Endothelial cell of umbilical vein (primary cell): Measurements from ENCODE around the gene KRT81.
"Not testable (repeated sequence)": the region's sequence is repeated elsewhere in the genome, so short reads cannot be mapped to it uniquely, and the experiment has no call there.

ENCODE experiments used
- CTCF ChIP-seq, 2 donors: IDR thresholded peaks; 1 replicate in 1 of 2; 2 replicates in 1 of 2; pipeline ENCODE4 v1.5.1; 2011; ENCODE audit warnings: low read length in 2 of 2, mild to moderate bottlenecking in 2 of 2, moderate library complexity in 2 of 2, control low read depth in 1 of 2, inconsistent platforms in 1 of 2, low read depth in 1 of 2; ENCODE audit not compliant: insufficient read depth in 1 of 2; ENCODE audit errors: extremely low read depth in 1 of 2
- EZH2 ChIP-seq: IDR thresholded peaks from 2 replicates; pipeline ENCODE4 v1.6.1; 2012; ENCODE audit warnings: borderline replicate concordance, low read depth, mild to moderate bottlenecking, moderate library complexity, low read length, inconsistent platforms; ENCODE audit not compliant: severe bottlenecking
- GATA2 ChIP-seq: IDR thresholded peaks from 2 replicates; pipeline ENCODE4 v1.7.0; 2011; ENCODE audit warnings: low read depth, mild to moderate bottlenecking, moderate library complexity, mixed read lengths, low read length; ENCODE audit not compliant: insufficient read length, insufficient read depth
- JUN ChIP-seq: IDR thresholded peaks from 2 replicates; pipeline ENCODE4 v1.6.1; 2011; ENCODE audit warnings: borderline replicate concordance, low read depth; ENCODE audit not compliant: insufficient read length, insufficient read depth
- MYC ChIP-seq: IDR thresholded peaks from one replicate; pipeline ENCODE4 v1.6.1; 2011; ENCODE audit warnings: mild to moderate bottlenecking, low read depth, low read length
- POLR2A ChIP-seq: IDR thresholded peaks from 2 replicates; pipeline ENCODE4 v1.6.1; 2012; ENCODE audit warnings: low read depth, mild to moderate bottlenecking, control low read depth, low read length
- TF ChIP-seq, protein P1 (sequence below): IDR thresholded peaks from 2 replicates; pipeline ENCODE4 v1.6.1; 2011; ENCODE audit not compliant: insufficient read depth, insufficient read length

DNA sequence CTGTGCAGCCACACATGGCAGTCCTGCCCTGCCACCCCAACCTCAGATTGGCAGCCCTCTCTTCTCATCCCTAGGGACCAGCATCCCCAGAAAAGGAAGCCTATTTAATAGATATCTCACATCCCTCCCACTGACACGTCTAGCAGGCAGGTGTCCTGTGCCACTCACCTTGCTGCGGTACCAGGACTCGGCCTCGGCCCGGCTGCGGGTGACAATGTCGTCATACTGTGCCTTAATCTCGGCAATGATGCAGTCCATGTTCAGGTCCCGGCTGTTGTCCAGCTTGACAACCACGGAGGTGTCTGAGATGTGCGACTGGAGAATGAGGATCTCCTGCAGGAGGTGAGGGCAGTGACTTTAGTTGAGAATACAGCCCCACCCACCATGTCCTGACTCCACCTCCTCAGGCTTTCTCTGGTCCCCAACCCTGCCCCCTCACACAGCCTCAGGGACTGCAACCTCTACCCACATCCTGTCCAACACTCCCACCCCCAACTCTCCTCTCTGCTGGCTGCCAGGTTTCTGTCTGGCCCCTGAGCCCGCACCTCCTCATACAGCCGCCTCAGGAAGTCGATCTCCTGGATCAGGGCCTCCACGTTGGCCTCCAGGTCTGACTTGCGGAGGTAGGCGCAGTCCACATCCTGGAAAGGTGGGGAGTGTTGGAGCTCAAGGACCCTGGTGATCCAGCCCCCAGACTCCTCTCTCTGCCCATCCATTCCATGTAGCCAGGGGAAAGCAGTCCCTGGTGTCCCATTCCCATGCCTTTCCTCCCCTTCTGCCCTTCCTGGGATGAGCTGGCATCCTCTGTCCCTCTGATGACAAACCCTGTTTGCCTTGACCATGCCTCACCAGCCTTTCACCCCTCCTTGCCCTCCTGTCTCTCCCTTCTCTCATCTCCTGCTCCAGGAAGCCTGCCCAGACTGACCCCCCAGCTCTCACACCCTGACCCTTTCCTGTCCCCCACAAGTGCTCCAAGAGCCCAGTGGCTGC is 3.2 kb downstream of the KRT81 start:
- not testable (repeated sequence) for TF ChIP-seq EZH2; CTCF (IDR thresholded peaks at IDR 0.05; ENCODE audit: extremely low read depth in 1 of 2, insufficient read depth in 1 of 2, low read depth in 1 of 2, low read length in 2 of 2); POLR2A; MYC; GATA2; JUN
- TF ChIP-seq, protein P1, sequence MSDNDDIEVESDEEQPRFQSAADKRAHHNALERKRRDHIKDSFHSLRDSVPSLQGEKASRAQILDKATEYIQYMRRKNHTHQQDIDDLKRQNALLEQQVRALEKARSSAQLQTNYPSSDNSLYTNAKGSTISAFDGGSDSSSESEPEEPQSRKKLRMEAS, result not testable (repeated sequence)
